Body of pancreas (tissue), 4 donors: ENCODE data around the gene POLR3G.
A peak's percentile ranks its signal among the peaks of the same experiment; 100 is the strongest.

Experiments used
- CTCF ChIP-seq, 7 experiments: fragments of 450-650 bp in 4 of 7; fragments of 200-600 bp in 3 of 7; sonication (generic) in 3 of 7; IDR thresholded peaks; one replicate each; pipeline ENCODE4 v1.5.1; 2016 to 2019; ENCODE audit warnings: antibody characterized with exemption in 7 of 7
- POLR2A ChIP-seq, 3 donors: fragments of 450-650 bp; IDR thresholded peaks; one replicate each; pipeline ENCODE4 v1.6.1; 2016; ENCODE audit warnings: antibody characterized with exemption in 3 of 3, mild to moderate bottlenecking in 2 of 3

- TF ChIP-seq CTCF (IDR thresholded peaks at IDR 0.05) (peak; percentile 34 to 90 (median 48)), POLR2A (IDR thresholded peaks at IDR 0.05) (peak; percentile 85 to 93 (median 93))
Observed at GRCh38 chr5:90474235-90475107, at the start of gene POLR3G, which contains the start of gene MBLAC2.
